ENCODE measurements around the gene KDM8.

Gene KDM8

GRCh38 chr16:27208081-27208680, 4.9 kb downstream of the KDM8 start:
- H3K36me3 ChIP-seq (replicated peaks), result peaks cover 3% of the 10 kb centered on the region
- in situ Hi-C loops (cut with HindIII; ENCODE audit: low pct_ligation_motif_present, low sequenced_read_pairs), result no loop called here
- TF ChIP-seq CTCF (IDR thresholded peaks at IDR 0.05; ENCODE audit: low read depth, low read length, missing control alignments), result no peak
- H3K27me3 ChIP-seq (replicated peaks), result no peaks in the 10 kb centered on the region
- H3K4me3 ChIP-seq (ENCODE audit: low read depth, low read length), result no peak overlapping the region
- DNase-seq, result no peak
- no peak overlapping the region for H3K27ac ChIP-seq

- in situ Hi-C loops (cut with HindIII; ENCODE audit: low pct_ligation_motif_present, low sequenced_read_pairs), result no loop called here
- Histone ChIP-seq H3K27me3 (replicated peaks) (no peaks in the 10 kb centered on the region), H3K27ac (no peak overlapping the region), H3K36me3 (replicated peaks) (peaks cover 3% of the 10 kb centered on the region), H3K4me3 (ENCODE audit: low read depth, low read length) (no peak overlapping the region)
- DNase-seq, result no peak
- no peak for TF ChIP-seq CTCF (IDR thresholded peaks at IDR 0.05; ENCODE audit: low read depth, low read length, missing control alignments)
Measured at GRCh38 chr16:27208796-27209195, 5.5 kb downstream of the KDM8 start.

GRCh38 chr16:27209591-27209990, 6.3 kb downstream of the KDM8 start:
- no peaks in the 10 kb centered on the region for H3K27me3 ChIP-seq (replicated peaks)
- in situ Hi-C loops (cut with HindIII; ENCODE audit: low pct_ligation_motif_present, low sequenced_read_pairs), result no loop called here
- no peak overlapping the region for H3K27ac ChIP-seq
- TF ChIP-seq CTCF (IDR thresholded peaks at IDR 0.05; ENCODE audit: low read depth, low read length, missing control alignments), result no peak
- peaks cover 3% of the 10 kb centered on the region for H3K36me3 ChIP-seq (replicated peaks)
- DNase-seq, result no peak
- H3K4me3 ChIP-seq (ENCODE audit: low read depth, low read length), result no peak overlapping the region

GRCh38 chr16:27210174-27210573, 6.8 kb downstream of the KDM8 start:
- H3K27me3 ChIP-seq (replicated peaks), result no peaks in the 10 kb centered on the region
- DNase-seq, result no peak
- in situ Hi-C loops (cut with HindIII; ENCODE audit: low pct_ligation_motif_present, low sequenced_read_pairs), result no loop called here
- H3K27ac ChIP-seq, result no peak overlapping the region
- H3K4me3 ChIP-seq (ENCODE audit: low read depth, low read length), result no peak overlapping the region
- H3K36me3 ChIP-seq (replicated peaks), result peaks cover 3% of the 10 kb centered on the region
- no peak for TF ChIP-seq CTCF (IDR thresholded peaks at IDR 0.05; ENCODE audit: low read depth, low read length, missing control alignments)

GRCh38 chr16:27211026-27211425, 7.7 kb downstream of the KDM8 start:
- Histone ChIP-seq H3K36me3 (replicated peaks) (peaks cover 3% of the 10 kb centered on the region), H3K27ac (no peak overlapping the region), H3K4me3 (ENCODE audit: low read depth, low read length) (no peak overlapping the region), H3K27me3 (replicated peaks) (no peaks in the 10 kb centered on the region)
- in situ Hi-C loops (cut with HindIII; ENCODE audit: low pct_ligation_motif_present, low sequenced_read_pairs), result no loop called here
- no peak for TF ChIP-seq CTCF (IDR thresholded peaks at IDR 0.05; ENCODE audit: low read depth, low read length, missing control alignments)
- no peak for DNase-seq
